NCI-H187 (cell line): Measurements from ENCODE around the gene ELF4.

ENCODE experiments used
- DNase-seq, 2 experiments: peaks; one replicate each; lab custom pipeline; 2025; lab: John Stamatoyannopoulos, UW

Gene ELF4

DNA sequence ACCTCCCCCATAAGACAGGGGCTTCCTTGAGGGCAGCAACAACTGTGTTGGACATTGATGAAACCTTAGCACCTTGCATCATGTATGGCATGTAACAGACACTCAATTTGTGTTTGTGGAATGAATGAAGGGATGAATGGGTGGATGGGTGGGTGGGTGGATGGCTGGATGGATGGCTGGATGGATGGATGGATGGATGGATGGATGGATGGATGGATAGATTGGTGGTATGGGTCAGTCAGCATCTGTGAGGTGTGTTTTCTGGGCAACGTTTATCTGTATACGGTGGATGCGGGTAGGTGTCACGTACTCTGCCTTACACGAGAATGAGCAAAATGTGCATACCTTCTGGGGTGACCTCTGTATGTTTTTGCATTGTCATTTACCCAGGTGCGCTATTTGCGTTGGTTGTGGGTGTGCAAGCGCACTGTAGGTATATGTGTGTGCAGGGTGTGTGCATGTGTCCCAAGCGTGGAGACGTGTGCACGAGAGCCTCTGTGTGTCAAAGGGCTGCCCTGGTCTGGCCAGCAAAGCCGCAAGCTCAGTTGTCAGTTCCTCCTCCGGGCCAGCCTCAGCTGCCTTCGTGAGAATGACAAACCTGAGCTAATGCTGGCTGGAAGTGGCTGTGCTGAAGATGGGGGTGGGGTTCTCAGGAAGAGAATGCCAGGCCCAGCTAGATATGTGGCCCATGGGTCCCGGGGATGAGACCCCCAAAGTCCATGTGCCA lies 26.5 kb downstream of the ELF4 start:
- no peak for DNase-seq

DNA sequence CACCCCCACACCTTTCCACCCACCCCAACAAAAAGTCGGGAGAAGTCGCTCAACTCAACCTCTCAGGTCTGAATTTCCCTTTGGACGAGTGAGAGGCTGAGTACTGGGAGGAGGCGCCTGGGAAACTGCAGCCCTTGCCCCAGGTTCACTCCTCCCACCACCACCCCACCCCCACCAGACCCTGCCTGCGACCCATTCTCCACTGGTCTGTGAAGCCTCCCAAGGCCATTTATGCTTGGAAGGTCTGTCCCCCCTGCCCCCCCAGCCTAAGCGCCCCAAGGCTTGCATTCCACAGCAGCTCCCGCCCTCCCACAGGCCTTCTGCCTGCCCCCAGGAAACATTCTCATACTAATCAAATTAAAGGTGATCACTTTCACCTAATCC lies 27.2 kb downstream of the ELF4 start:
- no peak for DNase-seq

DNA sequence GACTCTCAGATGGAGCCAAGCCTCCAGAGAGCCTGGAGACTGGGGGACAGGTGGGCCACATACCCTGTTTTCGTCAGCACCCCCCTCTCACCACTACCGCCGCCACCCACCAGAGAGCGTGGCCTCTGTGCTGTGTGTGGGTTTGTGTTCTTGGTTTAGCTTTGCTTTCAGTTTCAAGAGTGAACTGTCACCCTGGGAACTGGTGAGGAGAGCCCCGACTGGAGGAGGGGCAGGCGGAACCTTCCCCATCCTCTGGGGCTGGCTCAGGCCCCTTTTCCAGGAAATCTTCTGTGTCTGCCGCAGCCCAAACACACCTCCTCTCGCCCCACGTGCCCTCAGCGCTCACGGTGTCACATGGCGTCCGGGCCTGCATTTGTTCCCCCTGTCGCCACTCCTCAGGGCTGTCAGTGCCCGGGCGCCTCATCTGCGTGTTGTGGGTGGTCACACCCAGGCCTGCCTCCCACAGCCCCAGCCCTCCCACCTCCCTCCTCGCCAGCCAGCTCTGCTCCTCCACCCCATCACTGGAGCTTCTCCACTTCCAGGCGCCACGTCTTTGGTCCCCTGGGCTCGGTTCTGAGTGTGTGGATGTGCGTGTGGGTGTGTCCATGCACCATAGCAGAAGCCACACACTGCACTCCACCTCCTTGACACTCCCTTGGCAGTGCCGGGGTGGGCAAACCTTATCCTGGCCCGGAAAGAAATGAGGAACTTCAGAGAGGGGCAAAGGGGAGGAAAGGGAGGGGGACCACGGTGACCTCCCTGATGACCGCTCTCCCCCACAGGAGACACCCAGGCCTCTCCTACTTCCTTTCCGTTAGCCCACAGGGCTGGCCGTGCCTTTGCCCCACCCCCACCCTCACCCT lies 27.8 kb downstream of the ELF4 start:
- no peak for DNase-seq

DNA sequence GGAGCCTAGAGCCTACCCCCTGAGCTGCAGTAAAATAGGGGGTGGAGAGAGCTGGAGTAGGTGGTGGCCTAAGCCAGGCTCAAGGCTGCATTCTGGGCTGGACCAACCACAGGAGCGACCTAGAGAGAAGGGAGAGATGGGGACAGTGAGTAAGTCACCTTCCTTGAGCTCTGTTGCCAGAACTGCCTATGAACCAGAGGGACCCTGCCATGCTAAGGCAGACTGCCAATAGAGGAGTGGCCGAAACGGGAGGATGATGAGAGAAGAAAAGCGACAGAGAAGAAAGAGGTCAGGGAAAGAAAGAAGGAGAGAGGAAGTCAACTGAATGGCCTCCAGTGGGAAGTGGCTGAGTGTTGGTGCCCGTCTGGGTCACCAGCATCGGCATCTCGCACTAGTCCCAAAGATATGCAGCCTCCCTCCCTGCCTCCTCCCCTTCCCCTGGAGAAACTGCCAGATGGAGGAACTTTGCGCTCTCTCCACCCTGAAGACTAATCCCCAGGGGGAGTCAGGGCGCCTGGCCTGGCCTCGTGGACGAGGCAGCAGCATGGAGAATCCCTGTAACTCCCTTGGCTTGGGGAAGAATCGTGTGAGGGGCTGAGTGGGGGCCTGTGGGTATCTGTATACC lies 28.8 kb downstream of the ELF4 start:
- no peak for DNase-seq

DNA sequence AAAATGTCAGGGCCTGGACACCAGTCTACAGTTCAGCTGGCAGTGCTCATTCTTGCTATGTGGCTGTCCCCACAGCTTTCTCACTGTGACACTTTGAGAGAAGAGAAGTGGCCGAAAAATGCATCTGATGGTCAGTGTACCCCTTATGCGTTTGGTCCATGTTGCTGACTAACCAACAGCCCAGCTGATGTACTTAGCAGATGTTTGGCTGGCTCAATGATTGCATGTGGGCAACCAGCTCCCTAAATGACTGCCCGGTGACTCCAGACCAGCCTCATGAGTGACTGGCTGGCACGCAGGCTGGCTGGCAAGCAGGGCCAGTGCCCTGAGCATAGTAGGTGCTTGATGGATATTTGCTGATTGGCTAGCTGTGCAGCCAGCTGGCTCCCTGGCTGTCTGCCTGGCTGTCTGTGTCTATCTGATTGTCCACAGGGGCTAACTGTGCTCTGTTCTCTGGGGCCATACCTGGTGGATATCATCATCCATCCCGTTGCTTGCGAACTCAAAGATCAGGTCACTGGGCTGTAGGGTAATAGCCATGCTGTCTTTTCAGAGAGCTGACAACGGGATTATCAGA lies 29.4 kb downstream of the ELF4 start:
- DNase-seq = no peak

DNA sequence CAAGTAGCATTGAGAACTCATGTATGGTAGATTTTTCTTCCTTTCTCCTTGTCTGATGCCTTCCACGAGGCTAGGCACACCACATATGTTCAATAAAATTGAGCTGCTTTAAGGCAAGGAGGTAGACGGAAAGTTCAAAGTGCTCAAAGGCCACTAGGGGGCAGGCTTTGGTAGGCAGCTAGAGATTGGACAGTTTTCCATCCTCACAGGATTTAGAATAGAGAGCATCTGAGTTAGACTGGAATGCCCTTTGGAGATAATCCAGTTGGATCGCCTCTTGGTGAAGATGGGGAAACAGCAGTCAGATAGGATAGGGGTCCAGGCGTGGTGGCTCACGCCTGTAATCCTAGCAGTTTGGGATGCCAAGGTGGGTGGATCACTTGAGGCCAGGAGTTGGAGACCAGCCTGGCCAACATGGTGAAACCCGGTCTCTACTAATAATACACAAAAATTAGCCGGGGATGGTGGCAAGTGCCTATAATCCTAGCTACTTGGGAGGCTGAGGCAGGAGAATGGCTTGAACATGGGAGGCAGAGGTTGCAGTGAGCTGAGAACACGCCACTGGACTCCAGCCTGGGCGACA lies 30.4 kb downstream of the ELF4 start:
- peak; percentile 10 to 49 for DNase-seq

DNA sequence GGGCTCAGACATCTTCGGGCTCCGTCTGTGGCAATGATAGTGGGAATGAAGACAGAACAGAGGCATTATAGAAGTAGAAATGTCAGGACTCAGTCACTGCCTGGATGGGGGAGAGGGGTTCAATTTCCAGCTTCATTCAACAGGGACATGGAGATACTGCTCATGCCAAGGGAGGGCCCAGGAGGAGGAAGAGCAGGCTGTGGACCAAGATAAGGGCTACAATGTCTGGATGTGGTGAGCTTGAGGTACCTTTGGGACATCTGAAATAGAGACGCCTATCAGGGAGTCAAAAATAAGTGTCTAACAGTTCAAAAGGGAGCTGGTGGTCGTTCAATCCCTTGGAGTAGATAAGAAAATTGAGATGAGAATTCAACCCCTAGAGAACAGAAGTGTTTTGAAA lies 34.5 kb downstream of the ELF4 start:
- DNase-seq = no peak

DNA sequence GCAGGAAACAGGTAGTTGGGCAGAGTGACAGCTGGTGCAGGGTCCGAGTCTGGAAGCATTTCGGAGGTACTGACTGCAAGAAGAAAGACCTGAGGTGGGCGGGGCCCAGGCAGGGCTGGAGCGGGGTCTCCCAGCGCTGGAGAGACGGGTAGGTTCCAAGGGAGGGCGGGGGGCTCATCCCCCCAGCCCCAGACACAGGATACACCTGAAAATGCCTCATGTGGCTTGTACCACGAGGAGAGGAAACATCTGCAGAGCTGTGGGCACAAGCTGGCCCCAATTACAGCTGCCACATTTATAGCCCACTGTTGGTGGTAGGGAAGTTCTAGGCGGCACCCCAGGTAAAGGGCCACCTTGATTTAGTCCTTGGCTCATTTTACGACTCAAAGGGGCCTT lies 38.0 kb downstream of the ELF4 start:
- no peak for DNase-seq

DNA sequence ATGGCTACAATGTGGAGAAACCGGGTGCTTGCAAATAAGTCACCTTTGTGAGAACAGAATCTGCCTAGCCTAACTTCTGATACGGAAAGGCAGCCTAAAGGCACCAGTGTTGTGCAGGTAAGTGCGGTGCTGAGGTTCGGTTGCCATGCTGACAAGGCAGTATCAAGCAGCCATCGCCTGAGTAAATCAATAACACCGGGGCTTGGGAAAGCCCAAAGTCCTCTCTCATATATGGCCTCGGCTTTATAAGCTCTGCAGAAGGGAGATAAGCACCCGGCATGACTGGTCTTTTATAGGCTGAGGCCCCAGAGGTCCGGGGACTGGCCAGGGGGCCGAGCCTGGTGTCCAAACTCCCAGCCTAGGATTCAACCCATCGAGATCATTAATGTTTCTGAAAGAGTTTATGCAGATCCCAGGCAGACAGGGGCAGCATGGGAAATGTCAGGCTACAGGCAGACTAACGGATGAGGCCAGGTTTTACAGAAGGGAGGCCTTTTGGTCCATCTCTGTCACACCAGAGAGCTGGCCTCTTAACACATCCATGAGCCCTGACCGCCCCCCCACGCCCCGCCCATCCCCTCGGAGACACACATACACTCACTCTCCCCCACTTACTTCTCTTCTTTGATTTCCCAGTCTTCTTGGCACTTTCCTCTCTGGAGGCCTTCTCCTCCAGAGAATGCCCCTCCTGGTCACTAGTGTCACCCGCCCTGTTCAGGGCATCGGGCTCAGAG lies 38.5 kb downstream of the ELF4 start:
- no peak for DNase-seq

DNA sequence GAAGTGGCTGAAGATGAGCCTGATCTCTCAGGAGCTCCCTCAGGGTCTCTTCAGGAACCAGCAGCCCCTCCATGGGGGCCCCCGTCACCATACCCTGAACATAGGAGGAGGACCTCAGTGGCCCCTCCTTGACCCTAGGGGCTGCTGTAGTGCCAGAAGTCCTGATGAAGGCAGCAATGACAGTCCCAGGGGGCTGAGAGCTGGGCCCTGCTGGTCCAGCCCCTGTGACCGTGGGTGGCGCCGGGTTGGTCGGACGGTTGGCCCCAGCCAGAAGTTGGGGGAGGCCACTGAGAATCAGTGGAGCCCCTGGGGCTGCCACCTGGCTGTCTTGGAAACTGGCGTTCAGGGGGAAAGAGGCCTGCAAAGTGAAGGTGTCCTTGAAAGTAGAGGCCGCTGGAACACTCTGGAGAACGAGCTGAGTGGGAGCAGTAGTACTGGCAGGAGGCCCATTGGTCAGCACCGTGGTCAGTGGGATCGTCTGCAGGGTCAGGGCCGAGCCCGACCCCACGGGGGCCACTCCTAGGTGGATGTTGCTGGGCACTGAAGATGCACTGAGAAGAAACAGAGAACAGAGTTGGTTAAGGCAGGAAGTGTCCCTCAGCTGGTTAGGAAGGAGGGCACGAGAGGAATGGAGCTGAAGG lies 43.2 kb downstream of the ELF4 start:
- no peak for DNase-seq

DNA sequence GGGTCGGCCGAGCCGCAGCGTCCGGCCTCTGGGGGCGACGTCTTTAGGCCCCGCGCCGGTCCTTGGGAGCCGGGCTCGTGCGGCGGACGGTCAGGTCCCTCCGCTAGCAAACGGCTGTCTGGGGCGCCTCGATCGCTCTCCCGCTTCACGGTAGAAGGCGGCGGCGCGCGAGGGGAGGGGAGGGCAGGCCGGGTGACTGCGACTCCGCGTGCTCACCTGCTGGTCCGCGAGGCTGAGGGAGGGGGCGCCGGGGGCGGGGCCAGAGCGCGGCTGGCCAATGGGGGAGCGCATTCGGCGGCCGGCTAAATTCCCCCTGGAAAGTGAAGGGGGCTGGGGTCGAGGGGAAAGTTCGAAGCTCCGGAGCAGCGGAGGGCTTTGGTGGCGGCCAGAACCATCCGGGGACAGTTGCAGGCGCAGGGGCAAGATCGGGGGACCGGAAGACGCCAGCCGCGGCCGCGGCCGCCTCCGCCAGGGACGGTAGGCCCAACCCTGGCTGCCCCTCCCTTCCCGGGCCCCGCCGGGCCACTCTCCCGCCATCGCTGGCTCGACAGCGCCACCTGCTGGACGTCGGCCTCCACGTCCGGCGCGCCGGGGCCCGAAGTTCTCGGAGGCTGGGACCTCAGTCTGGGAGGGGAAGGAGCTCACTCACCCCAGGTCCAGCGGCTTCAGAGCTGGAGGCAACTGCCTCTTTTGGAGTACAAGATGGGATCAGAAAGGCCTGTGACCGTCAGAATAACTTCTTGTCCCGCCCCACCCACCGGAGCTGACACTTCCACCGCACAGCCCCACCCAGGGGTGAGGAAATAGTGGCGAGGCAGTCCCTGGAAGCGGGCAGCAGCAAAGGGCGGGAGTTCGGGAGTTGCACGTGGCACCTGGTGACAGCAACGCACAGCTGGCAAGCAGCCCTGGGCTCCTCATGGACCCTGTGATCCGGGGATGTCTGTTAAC lies 49.9 kb downstream of the ELF4 start:
- DNase-seq = peak; percentile 52 to 55

DNA sequence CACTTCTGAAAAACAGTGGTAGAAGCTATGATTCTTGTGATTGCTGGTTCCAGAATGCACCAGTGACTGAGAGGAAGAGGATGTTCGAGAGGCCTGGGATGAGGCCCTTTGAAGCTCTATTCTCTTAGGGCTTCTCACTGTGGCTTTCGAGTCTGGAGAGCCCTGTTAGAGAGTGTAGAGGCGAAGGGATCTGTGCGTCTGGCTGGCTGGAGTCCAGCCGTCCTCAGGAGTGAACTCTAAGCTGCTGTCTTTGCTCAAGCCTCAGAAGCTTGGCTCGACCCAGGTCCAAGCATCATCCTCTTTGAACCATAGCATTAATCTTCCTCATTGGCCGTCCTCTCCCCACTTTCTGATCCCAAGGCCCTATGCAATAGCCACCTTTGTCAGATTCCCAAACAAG lies 51.6 kb downstream of the ELF4 start:
- DNase-seq = no peak

DNA sequence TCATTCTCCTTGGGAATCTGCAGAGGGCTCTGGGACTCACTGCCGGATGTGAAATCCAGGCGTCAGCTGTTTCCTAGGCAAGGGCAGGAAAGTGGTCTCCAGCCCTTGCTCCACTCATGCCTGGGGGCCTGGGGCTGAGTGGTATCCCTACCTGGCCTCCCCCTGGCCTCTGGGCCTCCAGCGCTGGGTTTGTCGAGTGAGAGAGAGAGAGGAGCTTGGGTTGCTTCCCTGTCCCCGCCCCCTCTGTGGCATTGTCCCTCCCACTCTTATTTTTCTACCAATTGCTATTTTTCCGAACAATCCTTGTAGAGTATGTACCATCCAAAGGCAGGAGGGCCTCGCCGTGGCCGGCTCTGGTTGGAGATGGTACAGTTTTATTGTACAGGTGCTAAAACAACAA lies 53.1 kb downstream of the ELF4 start:
- DNase-seq = no peak

DNA sequence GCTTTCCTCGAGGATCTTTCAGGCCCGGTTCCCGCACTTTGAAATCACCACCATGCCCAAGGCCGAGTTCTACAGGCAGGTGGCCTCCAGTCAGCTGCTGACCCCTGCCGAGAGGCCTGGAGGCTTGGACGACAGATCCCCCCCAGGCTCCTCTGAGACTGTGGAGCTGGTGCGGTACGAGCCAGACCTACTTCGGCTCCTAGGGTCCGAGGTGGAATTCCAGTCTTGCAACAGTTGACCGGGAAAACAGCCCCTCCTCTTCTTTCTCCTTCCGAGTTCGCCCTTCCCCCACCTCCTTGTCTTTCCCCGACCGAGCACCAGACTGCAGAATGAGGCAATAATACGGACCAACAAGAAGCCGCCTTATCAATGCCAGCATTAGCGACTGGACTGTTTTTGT lies 54.4 kb downstream of the ELF4 start:
- DNase-seq = no peak

DNA sequence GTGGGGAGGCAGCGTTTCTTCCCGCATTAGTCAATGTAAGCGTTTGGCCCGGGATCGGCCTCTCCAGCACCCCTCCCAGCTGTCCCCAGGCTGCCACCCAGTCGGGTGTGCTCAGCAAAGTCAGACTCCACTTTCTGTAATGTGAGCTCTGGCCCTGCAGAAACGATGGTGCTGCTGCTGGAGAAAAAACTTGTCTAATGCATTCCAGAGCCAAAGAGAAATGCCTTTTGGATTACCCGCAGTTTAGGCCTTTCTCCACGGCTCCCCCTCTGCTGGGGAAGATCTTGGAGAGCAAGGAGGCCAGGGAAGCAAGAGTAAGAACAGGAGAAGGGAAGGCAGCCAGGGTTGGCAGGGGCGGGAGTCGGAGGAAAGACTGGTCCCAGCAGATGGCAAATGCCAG lies 55.2 kb downstream of the ELF4 start:
- DNase-seq = no peak

DNA sequence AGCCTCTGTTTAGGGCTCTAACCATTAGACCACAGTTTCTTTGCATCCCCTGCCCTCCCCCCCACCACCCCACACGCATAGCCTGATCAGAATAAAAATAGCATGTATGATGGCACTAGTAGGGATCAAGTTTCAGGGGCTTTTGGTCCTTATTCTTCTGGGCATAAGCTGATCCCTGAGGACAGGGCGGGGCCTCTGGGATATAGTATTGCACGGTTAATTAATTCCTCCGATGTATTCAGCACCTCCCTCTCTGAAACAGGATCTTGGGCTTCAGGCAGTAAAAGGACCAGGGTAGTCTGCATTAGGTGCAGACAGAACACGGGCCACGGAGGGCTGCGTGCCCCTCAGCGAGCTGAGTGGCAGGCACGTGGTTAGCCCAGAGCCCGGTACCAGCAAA lies 57.1 kb downstream of the ELF4 start:
- peak in 1 of 2 experiments; percentile 18 for DNase-seq

DNA sequence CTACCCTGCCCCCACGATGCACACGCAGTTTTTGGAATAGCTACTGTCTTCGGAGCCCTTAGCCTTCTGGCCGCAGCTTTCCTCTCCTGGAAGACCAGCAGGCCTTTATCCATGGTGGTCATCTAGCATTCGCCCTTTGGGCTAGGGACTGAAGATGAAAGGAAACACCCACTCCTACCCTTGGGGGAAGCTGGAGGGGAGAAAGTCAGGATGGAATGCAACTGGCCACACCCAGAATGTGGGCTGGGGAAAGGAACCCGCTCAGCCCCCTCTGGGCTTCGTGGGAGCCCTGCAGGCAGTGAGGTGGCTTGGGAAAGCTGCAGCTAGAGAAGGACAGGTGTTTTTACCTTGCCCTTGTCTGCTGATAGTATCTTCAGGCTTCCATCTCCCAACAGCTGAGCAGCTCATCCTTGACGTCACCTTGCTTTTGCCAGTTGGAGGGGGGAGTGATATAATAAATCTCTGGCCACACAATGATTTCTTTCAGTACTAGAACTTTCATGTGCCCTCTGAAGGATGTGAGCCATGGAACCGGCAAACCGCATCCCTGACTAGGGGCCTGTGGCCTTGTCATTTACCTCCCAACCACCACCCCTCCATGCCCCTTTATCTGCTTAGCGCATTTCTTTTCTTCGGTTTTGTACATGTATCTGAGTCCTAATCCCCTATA lies 59.0 kb downstream of the ELF4 start:
- no peak for DNase-seq

DNA sequence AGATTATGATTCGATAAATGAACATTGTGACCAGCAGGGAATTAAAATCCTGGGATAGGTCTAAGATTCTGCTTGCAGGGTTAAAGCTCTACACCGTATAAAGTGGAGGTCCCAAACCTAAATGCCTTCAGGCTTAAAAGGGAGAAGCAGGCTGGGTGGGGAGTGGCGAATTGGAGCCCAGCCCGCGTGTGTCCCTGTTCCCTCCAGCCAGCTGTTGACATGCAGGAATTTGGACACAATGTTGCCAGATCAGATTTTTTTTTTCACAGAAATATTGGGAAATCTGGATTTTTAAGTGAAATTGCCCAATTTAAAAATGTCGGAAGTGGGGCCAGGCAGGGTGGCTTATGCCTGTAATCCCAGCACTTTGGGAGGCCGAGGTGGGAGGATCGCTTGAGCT lies 60.5 kb downstream of the ELF4 start:
- DNase-seq = no peak

DNA sequence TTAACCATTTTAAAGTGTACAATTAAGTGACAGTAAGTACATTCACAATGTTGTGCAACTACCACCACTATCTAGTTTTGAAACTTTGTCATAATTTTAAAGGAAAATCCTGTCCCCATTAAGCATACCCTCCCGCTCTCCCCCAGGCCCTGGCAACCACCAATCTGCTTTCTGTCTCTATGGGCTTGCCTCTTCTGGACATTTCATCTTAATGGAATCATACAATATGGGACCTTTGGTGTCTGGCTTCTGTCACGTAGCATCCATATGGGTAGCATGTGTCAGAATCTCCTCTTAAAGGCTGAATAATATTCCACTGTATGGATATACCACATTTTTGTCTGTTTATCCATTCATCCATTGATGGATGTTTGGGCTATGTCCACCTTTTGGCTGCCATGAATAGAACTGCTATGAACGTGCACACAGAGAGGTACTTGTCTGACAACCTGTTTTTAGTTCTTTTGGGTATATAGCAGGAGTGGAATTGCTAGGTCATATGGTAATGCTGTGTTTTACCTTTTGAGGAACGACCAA lies 61.5 kb downstream of the ELF4 start:
- no peak for DNase-seq
